GM12873 (cell line): ENCODE results near the gene GRID1.

Experiments used
- TF ChIP-seq, protein P1 (sequence below): IDR thresholded peaks from 2 replicates; pipeline ENCODE4 v1.5.1; 2012; ENCODE audit warnings: low read depth, mild to moderate bottlenecking, moderate library complexity, low read length, control low read depth; ENCODE audit not compliant: insufficient read depth; ENCODE audit errors: missing control alignments

Gene GRID1

DNA sequence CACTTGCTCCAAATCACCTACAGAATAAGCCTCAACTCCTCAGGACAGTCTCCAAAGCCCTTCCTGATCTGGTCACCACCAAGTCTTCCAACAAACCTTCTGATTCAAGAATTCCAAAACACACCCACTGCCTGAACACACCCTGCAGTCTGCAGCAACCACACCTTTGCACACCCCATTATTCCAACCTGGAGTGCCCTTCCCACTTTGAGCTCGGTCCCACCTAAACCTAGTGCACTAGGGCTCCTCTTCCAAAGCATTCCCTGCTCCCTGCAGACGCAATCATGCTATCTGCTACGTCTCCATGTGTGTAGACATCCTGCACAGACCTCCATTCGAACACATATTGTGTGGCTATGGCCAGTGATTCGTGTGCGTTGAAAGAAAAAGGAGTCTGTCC, 289.3 kb downstream of the GRID1 start:
- TF ChIP-seq, protein P1, sequence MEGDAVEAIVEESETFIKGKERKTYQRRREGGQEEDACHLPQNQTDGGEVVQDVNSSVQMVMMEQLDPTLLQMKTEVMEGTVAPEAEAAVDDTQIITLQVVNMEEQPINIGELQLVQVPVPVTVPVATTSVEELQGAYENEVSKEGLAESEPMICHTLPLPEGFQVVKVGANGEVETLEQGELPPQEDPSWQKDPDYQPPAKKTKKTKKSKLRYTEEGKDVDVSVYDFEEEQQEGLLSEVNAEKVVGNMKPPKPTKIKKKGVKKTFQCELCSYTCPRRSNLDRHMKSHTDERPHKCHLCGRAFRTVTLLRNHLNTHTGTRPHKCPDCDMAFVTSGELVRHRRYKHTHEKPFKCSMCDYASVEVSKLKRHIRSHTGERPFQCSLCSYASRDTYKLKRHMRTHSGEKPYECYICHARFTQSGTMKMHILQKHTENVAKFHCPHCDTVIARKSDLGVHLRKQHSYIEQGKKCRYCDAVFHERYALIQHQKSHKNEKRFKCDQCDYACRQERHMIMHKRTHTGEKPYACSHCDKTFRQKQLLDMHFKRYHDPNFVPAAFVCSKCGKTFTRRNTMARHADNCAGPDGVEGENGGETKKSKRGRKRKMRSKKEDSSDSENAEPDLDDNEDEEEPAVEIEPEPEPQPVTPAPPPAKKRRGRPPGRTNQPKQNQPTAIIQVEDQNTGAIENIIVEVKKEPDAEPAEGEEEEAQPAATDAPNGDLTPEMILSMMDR, result no peak

- TF ChIP-seq, protein P1, result no peak
These were observed 291.1 kb downstream of the GRID1 start for GRCh38 chr10:86075512-86075911.

DNA sequence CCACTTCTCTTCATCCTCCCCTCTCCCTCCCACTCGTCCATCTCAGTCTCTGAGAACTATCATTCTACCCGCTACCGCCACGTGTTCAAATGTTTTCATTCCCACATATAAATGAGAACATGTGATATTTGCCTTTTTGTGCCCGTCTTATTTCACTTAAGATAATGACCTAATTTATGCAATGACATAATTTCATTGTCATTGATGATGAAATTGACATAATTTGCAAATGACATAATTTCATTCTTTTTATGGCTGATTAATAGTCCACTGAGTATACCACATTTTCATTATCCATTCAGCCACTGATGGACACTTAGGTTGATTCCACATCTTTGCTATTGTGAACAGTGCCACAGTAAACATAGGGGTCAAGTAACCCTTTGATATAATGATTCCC, 292.3 kb downstream of the GRID1 start:
- TF ChIP-seq, protein P1, result no peak

- TF ChIP-seq, protein P1, result no peak
These were observed 293.2 kb downstream of the GRID1 start for GRCh38 chr10:86073199-86073977.

- TF ChIP-seq, protein P1, result no peak
These were observed 294.2 kb downstream of the GRID1 start for GRCh38 chr10:86072413-86072812.

DNA sequence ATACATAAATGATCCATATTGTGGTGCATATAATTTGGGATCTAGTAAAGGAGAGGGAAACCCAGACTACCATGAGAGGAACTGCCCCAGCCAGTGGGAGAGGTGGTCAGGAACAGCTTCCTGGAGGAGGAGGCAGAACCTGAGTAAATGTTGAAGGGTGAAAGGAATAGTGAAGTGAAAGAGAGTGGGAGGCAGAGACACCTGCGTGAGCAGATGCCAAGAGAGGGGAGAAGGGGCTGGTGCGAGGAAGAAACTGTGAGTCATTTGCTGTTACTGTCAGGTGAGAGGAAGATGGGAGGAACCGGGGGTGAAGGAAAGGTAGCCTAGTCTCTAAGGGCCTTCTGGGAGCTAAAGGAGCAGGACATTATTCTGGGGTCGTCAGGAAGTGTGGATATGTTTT, 294.8 kb downstream of the GRID1 start:
- TF ChIP-seq, protein P1, result no peak

DNA sequence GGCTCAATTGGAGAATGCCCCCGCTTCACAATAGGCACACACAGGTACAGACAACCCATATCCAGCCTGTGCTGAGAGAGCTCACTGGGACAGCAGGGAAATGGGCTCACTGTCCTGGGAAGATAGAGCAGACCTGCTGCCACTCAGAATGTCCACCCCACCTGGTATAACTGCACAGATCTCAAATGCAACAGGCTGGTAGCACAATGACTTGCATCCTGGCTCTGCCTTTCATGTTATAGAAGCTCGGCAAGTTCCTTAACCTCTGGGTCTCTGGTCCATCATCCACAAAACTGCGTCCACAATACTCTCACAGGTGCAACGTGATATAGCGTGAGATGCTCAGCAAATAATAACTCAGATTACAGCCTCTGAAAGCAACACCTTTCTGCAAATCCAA, 295.4 kb downstream of the GRID1 start:
- TF ChIP-seq, protein P1, result no peak

GRCh38 chr10:86070278-86070677, 296.3 kb downstream of the GRID1 start:
- TF ChIP-seq, protein P1, result no peak
